Loucy (cell line): ENCODE data around the gene GDPD5.

Source experiments
- H2AFZ ChIP-seq: fragments of 200-600 bp; sonication (generic); 2 replicates; pipeline ENCODE4 v1.6.0; 2016; ENCODE audit warnings: antibody characterized with exemption, mild to moderate bottlenecking, low read length, moderate library complexity
- H3F3A ChIP-seq: fragments of 200-600 bp; 2 replicates; pipeline ENCODE4 v1.6.0; 2016; ENCODE audit warnings: antibody characterized with exemption, low read depth, mild to moderate bottlenecking
- H3K27me3 ChIP-seq: fragments of 200-600 bp; sonication (generic); 2 replicates; pipeline ENCODE4 v1.6.1; 2014; ENCODE audit warnings: low read length, mild to moderate bottlenecking; ENCODE audit not compliant: insufficient read depth, poor library complexity, severe bottlenecking
- H3K36me3 ChIP-seq: fragments of 200-600 bp; sonication (generic); 2 replicates; pipeline ENCODE4 v1.6.1; 2016; ENCODE audit warnings: low read length; ENCODE audit not compliant: insufficient read depth
- H3K4me1 ChIP-seq: fragments of 200-600 bp; sonication (generic); 2 replicates; pipeline ENCODE4 v1.5.1; 2014; ENCODE audit warnings: low read length, mild to moderate bottlenecking; ENCODE audit not compliant: insufficient read depth, poor library complexity, severe bottlenecking
- H3K4me2 ChIP-seq: fragments of 200-600 bp; sonication (generic); 2 replicates; pipeline ENCODE4 v1.6.0; 2014; ENCODE audit warnings: antibody characterized with exemption, low read length, low read depth, mild to moderate bottlenecking; ENCODE audit not compliant: poor library complexity, severe bottlenecking
- H3K4me3 ChIP-seq: fragments of 200-600 bp; sonication (generic); 2 replicates; pipeline ENCODE4 v1.5.1; 2014; ENCODE audit warnings: low read length, mild to moderate bottlenecking, mixed read lengths; ENCODE audit not compliant: poor library complexity, severe bottlenecking
- H3K79me2 ChIP-seq: fragments of 200-600 bp; sonication (generic); 2 replicates; pipeline ENCODE4 v1.6.1; 2014; ENCODE audit warnings: low read length; ENCODE audit not compliant: insufficient read depth
- H3K9ac ChIP-seq: fragments of 200-600 bp; sonication (generic); 2 replicates; pipeline ENCODE4 v1.6.0; 2014; ENCODE audit warnings: mild to moderate bottlenecking, low read depth, low read length, moderate library complexity; ENCODE audit not compliant: poor library complexity, severe bottlenecking
- H3K9me2 ChIP-seq: fragments of 200-600 bp; sonication (generic); replicated peaks from 2 replicates; pipeline ENCODE4 v1.6.1; 2016; ENCODE audit warnings: low read depth, low read length, mixed read lengths
- H3K9me3 ChIP-seq: fragments of 200-600 bp; sonication (generic); 2 replicates; pipeline ENCODE4 v1.6.1; 2014; ENCODE audit warnings: mild to moderate bottlenecking, antibody characterized with exemption, low read length, low read depth; ENCODE audit not compliant: insufficient read depth
- H4K20me1 ChIP-seq: fragments of 200-600 bp; sonication (generic); 2 replicates; pipeline ENCODE4 v1.6.0; 2014; ENCODE audit warnings: antibody characterized with exemption, low read length, mild to moderate bottlenecking; ENCODE audit not compliant: insufficient read depth, poor library complexity, severe bottlenecking
- EZH2phosphoT487 ChIP-seq: fragments of 200-600 bp; IDR thresholded peaks from 2 replicates; pipeline ENCODE4 v1.6.1; 2018; ENCODE audit warnings: antibody characterized with exemption, mild to moderate bottlenecking, moderate library complexity, borderline replicate concordance
- TF ChIP-seq, protein P1 (sequence below): fragments of 200-600 bp; sonication (generic); conservative IDR thresholded peaks from 2 replicates; pipeline ENCODE4 v1.5.1; 2014; ENCODE audit warnings: mild to moderate bottlenecking, antibody characterized with exemption, low read length

The GDPD5 gene

DNA sequence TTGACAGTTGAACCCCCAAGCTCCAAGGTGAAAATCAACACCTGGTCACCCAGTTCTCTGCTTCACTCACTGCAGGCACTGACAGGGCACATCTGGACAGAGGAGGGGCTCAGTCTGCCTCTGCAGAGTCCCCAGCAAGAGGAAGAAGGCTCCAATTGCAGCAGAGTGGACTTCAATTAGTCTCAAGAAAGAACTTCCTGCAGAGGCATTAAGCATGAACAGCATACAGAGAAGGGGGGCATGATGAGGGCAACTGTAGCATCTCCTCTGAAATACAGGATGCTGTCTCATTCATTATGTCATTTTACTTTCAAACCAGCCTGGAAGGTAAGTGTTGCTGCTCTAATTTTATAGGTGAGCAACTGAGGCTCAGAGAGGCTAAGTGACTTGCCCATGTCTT, 11.1 kb downstream of the GDPD5 start:
- TF ChIP-seq EZH2phosphoT487 = no peak
- TF ChIP-seq, protein P1, sequence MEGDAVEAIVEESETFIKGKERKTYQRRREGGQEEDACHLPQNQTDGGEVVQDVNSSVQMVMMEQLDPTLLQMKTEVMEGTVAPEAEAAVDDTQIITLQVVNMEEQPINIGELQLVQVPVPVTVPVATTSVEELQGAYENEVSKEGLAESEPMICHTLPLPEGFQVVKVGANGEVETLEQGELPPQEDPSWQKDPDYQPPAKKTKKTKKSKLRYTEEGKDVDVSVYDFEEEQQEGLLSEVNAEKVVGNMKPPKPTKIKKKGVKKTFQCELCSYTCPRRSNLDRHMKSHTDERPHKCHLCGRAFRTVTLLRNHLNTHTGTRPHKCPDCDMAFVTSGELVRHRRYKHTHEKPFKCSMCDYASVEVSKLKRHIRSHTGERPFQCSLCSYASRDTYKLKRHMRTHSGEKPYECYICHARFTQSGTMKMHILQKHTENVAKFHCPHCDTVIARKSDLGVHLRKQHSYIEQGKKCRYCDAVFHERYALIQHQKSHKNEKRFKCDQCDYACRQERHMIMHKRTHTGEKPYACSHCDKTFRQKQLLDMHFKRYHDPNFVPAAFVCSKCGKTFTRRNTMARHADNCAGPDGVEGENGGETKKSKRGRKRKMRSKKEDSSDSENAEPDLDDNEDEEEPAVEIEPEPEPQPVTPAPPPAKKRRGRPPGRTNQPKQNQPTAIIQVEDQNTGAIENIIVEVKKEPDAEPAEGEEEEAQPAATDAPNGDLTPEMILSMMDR = no peak
- Histone ChIP-seq H3K9me2 (no peaks in the 10 kb centered on the region), H3K36me3 (no peaks in the 10 kb centered on the region), H3K9ac (no peak overlapping the region), H3K4me2 (no peak overlapping the region), H2AFZ (no peak overlapping the region), H3K4me1 (no peaks in the 10 kb centered on the region), H3K27me3 (no peaks in the 10 kb centered on the region), H4K20me1 (no peaks in the 10 kb centered on the region), H3K9me3 (no peaks in the 10 kb centered on the region), H3K4me3 (no peak overlapping the region), H3K79me2 (no peaks in the 10 kb centered on the region), H3F3A (no peaks in the 10 kb centered on the region)

GRCh38 chr11:75513250-75513649, 12.5 kb downstream of the GDPD5 start:
- TF ChIP-seq, protein P1 = no peak
- no peak for TF ChIP-seq EZH2phosphoT487
- H3K4me2 ChIP-seq = no peak overlapping the region
- no peaks in the 10 kb centered on the region for H3K9me3 ChIP-seq
- no peak overlapping the region for H3K4me3 ChIP-seq
- H3K9me2 ChIP-seq = no peaks in the 10 kb centered on the region
- no peaks in the 10 kb centered on the region for H3F3A ChIP-seq
- no peak overlapping the region for H3K9ac ChIP-seq
- H3K4me1 ChIP-seq = peaks cover 1% of the 10 kb centered on the region
- no peak overlapping the region for H2AFZ ChIP-seq
- H3K27me3 ChIP-seq = no peaks in the 10 kb centered on the region
- H4K20me1 ChIP-seq = no peaks in the 10 kb centered on the region
- no peaks in the 10 kb centered on the region for H3K79me2 ChIP-seq
- H3K36me3 ChIP-seq = no peaks in the 10 kb centered on the region

DNA sequence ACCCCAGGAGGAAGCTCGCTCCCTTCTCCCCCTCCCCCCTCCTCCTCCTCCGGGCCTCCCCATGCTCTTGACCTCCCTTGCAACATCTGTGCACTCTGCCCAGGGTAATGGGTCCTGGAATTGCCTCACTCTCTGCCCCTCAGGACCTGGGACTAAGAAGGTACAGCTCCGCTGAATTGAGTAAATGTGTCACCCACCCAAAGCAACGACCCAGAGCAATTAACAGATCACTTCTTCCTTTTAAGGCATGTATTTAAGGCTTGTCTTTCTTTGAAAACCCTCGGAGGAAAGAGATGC, 15.1 kb downstream of the GDPD5 start:
- Histone ChIP-seq H3K9ac (no peak overlapping the region), H3F3A (no peaks in the 10 kb centered on the region), H3K4me1 (peaks cover 6% of the 10 kb centered on the region), H3K9me2 (no peaks in the 10 kb centered on the region), H4K20me1 (no peaks in the 10 kb centered on the region), H3K4me2 (no peak overlapping the region), H2AFZ (no peak overlapping the region), H3K36me3 (no peaks in the 10 kb centered on the region), H3K27me3 (no peaks in the 10 kb centered on the region), H3K4me3 (no peak overlapping the region), H3K79me2 (no peaks in the 10 kb centered on the region), H3K9me3 (no peaks in the 10 kb centered on the region)
- no peak for TF ChIP-seq EZH2phosphoT487
- TF ChIP-seq, protein P1 = no peak
